K562 (cell line): ENCODE results near the gene C11orf86. TPM values are rescaled to one million over a fixed set of nuclear protein-coding genes. Genes with fewer than 3 reads are reported as not detected.

Experiments
- ATAC-seq: fragments of 200-7000 bp; cut with Tn5 transposase; 3 replicates; pipeline ENCODE4 v1.9.1; 2020; ENCODE audit warnings: moderate library complexity
- BruUV-seq: library from RNA; stranded (reverse); fragments of 400-500 nt; replicated peaks from 2 replicates; lab custom pipeline; 2021; lab: Mats Ljungman, UMichigan
- CTCF ChIA-PET: fragments of 300-600 bp; formaldehyde crosslinking; extraction: SDS; loops from one replicate; lab custom pipeline; 2021; ENCODE audit warnings: low intra/inter-chr PET ratio; lab: Yijun Ruan, JAX
- POLR2A ChIA-PET: fragments of 300-600, 350-650 bp; sonication (Branson Sonifier 250); formaldehyde crosslinking; extraction: SDS; loops from one replicate; lab custom pipeline; 2021; ENCODE audit warnings: antibody characterized with exemption, inconsistent platforms; lab: Yijun Ruan, JAX
- DNase-seq, 4 experiments: peaks; one replicate each; pipeline versions ENCODE4 v3.0.0 to v3.0.0-alpha.2; 2011 to 2018; ENCODE audit warnings: low spot score in 3 of 4, mixed read lengths in 3 of 4; ENCODE audit errors: extremely low read depth in 1 of 4
- FAIRE-seq: peaks from 2 replicates; lab custom pipeline; 2011; peaks lifted over from hg19 to GRCh38; lab: Jason Lieb, UNC
- H2AFZ ChIP-seq: 2 replicates; pipeline ENCODE4 v1.6.0; 2011; ENCODE audit warnings: low read depth, low read length, control low read depth, inconsistent platforms
- H3K27ac ChIP-seq: fragments of 200-600 bp; 3 replicates; pipeline ENCODE4 v1.8.0; 2011; ENCODE audit warnings: low read depth, mild to moderate bottlenecking, control low read depth, inconsistent platforms, low read length, moderate library complexity, mixed read lengths; ENCODE audit errors: extremely low read depth
- H3K27me3 ChIP-seq, 2 experiments: fragments of 300-600 bp in 1 of 2; 2 replicates in 1 of 2; 3 replicates in 1 of 2; pipeline versions ENCODE4 v1.6.0 to v1.8.0; 2011; ENCODE audit warnings: inconsistent platforms in 2 of 2, low read length in 2 of 2, mild to moderate bottlenecking in 1 of 2, mixed read lengths in 1 of 2, moderate library complexity in 1 of 2; ENCODE audit not compliant: control insufficient read depth in 2 of 2, insufficient read depth in 2 of 2
- H3K36me3 ChIP-seq: fragments of 300-600 bp; 3 replicates; pipeline ENCODE4 v1.8.0; 2011; ENCODE audit warnings: mild to moderate bottlenecking, low read length, inconsistent platforms; ENCODE audit not compliant: control insufficient read depth, insufficient read depth
- H3K4me1 ChIP-seq, 2 experiments: fragments of 200-600 bp in 1 of 2; replicated peaks in 1 of 2; 2 replicates in 1 of 2; 3 replicates in 1 of 2; pipeline versions ENCODE4 v1.5.1 to v1.8.0; 2011; ENCODE audit warnings: inconsistent platforms in 2 of 2, low read length in 2 of 2, mild to moderate bottlenecking in 1 of 2, mixed read lengths in 1 of 2, moderate library complexity in 1 of 2; ENCODE audit not compliant: control insufficient read depth in 2 of 2, insufficient read depth in 2 of 2
- H3K4me2 ChIP-seq: 2 replicates; pipeline ENCODE4 v1.6.1; 2011; ENCODE audit warnings: low read length, control low read depth, inconsistent platforms, mixed read lengths; ENCODE audit not compliant: insufficient read depth
- H3K4me3 ChIP-seq: fragments of 200-600 bp; sonication (generic), shearing (Covaris generic); 2 replicates; pipeline ENCODE4 v1.5.1; 2016; ENCODE audit warnings: control low read depth, inconsistent platforms
- H3K79me2 ChIP-seq: fragments of 200-600 bp; 3 replicates; pipeline ENCODE4 v1.8.0; 2011; ENCODE audit warnings: low read length, inconsistent platforms; ENCODE audit not compliant: control insufficient read depth, insufficient read depth
- H3K9ac ChIP-seq, 2 experiments: 2 replicates each; pipeline versions ENCODE4 v1.6.0 to v1.6.1; 2011; ENCODE audit warnings: low read depth in 2 of 2, low read length in 2 of 2, control low read depth in 1 of 2, inconsistent platforms in 1 of 2, mild to moderate bottlenecking in 1 of 2, mixed read lengths in 1 of 2; ENCODE audit not compliant: insufficient read depth in 1 of 2
- H3K9me1 ChIP-seq: one replicate; pipeline ENCODE4 v1.6.0; 2011; ENCODE audit warnings: inconsistent platforms, mild to moderate bottlenecking, low read length, moderate library complexity; ENCODE audit not compliant: control insufficient read depth, insufficient read depth
- H3K9me3 ChIP-seq: replicated peaks from 2 replicates; pipeline ENCODE4 v1.5.1; 2011; ENCODE audit warnings: low read depth, low read length, inconsistent platforms; ENCODE audit not compliant: control insufficient read depth, insufficient read depth
- H4K20me1 ChIP-seq: replicated peaks from 2 replicates; pipeline ENCODE4 v1.6.1; 2011; ENCODE audit warnings: low read length, inconsistent platforms, mixed read lengths; ENCODE audit not compliant: control insufficient read depth, insufficient read depth
- CHD4 ChIP-seq: fragments of 200-600 bp; sonication (generic); IDR thresholded peaks from 3 replicates; pipeline ENCODE4 v1.6.1; 2012; ENCODE audit warnings: low read depth, mild to moderate bottlenecking, mixed read lengths, low read length, inconsistent platforms; ENCODE audit not compliant: insufficient read depth, insufficient replicate concordance, poor library complexity, severe bottlenecking
- EHMT2 ChIP-seq: fragments of 450-650 bp; IDR thresholded peaks from 2 replicates; pipeline ENCODE4 v1.6.1; 2018; ENCODE audit warnings: antibody characterized with exemption
- FOS ChIP-seq: IDR thresholded peaks from 3 replicates; pipeline ENCODE4 v1.6.1; 2011; ENCODE audit not compliant: insufficient read length; ENCODE audit errors: extremely low read depth
- FOSL1 ChIP-seq: fragments of 200-800 bp; sonication (Bioruptor generic); conservative IDR thresholded peaks from 2 replicates; pipeline ENCODE4 v1.6.1; 2016; ENCODE audit warnings: missing genetic modification characterization, missing compliant biosample characterization
- HMG20B ChIP-seq: fragments of 250-450 bp; sonication (Bioruptor Pico); IDR thresholded peaks from 2 replicates; pipeline ENCODE4 v1.5.0; 2021; ENCODE audit warnings: mild to moderate bottlenecking
- HMGN3 ChIP-seq: IDR thresholded peaks from 2 replicates; pipeline ENCODE4 v1.6.1; 2011; ENCODE audit warnings: borderline replicate concordance, low read depth, mild to moderate bottlenecking, mixed read lengths, low read length; ENCODE audit not compliant: insufficient read length; ENCODE audit errors: extremely low read depth
- KDM4B ChIP-seq, 2 experiments: fragments of 450-650 bp in 1 of 2; sonication (generic) in 1 of 2; IDR thresholded peaks; 2 replicates each; pipeline ENCODE4 v1.6.1; 2016 to 2017; ENCODE audit warnings: borderline replicate concordance in 2 of 2, antibody characterized with exemption in 1 of 2, low read depth in 1 of 2, mild to moderate bottlenecking in 1 of 2
- MYBL2 ChIP-seq, 2 experiments: fragments of 450-650 bp in 1 of 2; sonication (generic) in 1 of 2; formaldehyde crosslinking in 1 of 2; IDR thresholded peaks; 2 replicates each; pipeline versions ENCODE4 v1.6.1 to v1.8.1; 2017 to 2022; ENCODE audit warnings: borderline replicate concordance in 1 of 2, inconsistent platforms in 1 of 2, low read depth in 1 of 2, mild to moderate bottlenecking in 1 of 2, missing genetic modification reagents in 1 of 2, moderate library complexity in 1 of 2
- RB1 ChIP-seq: fragments of 450-650 bp; IDR thresholded peaks from 2 replicates; pipeline ENCODE4 v1.6.1; 2017; ENCODE audit warnings: low read depth, mild to moderate bottlenecking
- RHOXF2B ChIP-seq: fragments of 250-450 bp; sonication (Bioruptor Pico); conservative IDR thresholded peaks from 2 replicates; pipeline ENCODE4 v1.5.1; 2021
- SNIP1 ChIP-seq: fragments of 450-650 bp; IDR thresholded peaks from 2 replicates; pipeline ENCODE4 v1.7.1; 2017; ENCODE audit warnings: low read depth, mild to moderate bottlenecking
- UBTF ChIP-seq, 2 experiments: IDR thresholded peaks; 2 replicates each; pipeline ENCODE4 v1.6.1; 2012; ENCODE audit warnings: improper control_type of control experiment in 2 of 2, low read depth in 2 of 2, low read length in 2 of 2, borderline replicate concordance in 1 of 2
- USF2 ChIP-seq: sonication (generic); formaldehyde crosslinking; IDR thresholded peaks from 2 replicates; pipeline ENCODE4 v1.5.0; 2020; ENCODE audit warnings: missing genetic modification reagents
- ZNF277 ChIP-seq: fragments of 250-450 bp; sonication (Bioruptor Pico); IDR thresholded peaks from 2 replicates; pipeline ENCODE4 v1.8.0; 2022; ENCODE audit warnings: inconsistent platforms, mild to moderate bottlenecking, moderate library complexity, borderline replicate concordance
- ZNF3 ChIP-seq: fragments of 250-450 bp; sonication (Bioruptor Pico); IDR thresholded peaks from 2 replicates; pipeline ENCODE4 v1.5.0; 2021; ENCODE audit warnings: mild to moderate bottlenecking, moderate library complexity
- WGBS: fragments of 100-300 bp; shearing (Covaris generic); methylation state at CpG from one replicate; pipeline ENCODE4 v1.1.6; 2016; ENCODE audit warnings: low coverage, mixed read lengths; ENCODE audit not compliant: insufficient coverage; ENCODE audit errors: missing lambda C conversion rate; 5-methylcytosine and 5-hydroxymethylcytosine counted together
- in situ Hi-C: fragments of 300-500 bp; cut with MboI; formaldehyde crosslinking; loops from 4 replicates; pipeline ENCODE4 v1.15.0; 2018; ENCODE audit warnings: inconsistent platforms, mixed read lengths
- intact Hi-C: fragments of 100-400 bp; cut with micrococcal nuclease; formaldehyde crosslinking; loops from 2 replicates; pipeline ENCODE4 v1.14.2; 2022
- polyA plus RNA-seq, 8 experiments: library from polyadenylated mRNA; depleted of rRNA in 4 of 8; stranded (reverse) in 5 of 8; unstranded in 3 of 8; fragments of >200 nt; fragmentation: Nextera tagmentation in 2 of 8; fragmentation: Illumina TruSeq in 1 of 8; extraction: Ambion mirVana in 2 of 8; extraction: Trizol in 1 of 8; gene quantifications; 2 replicates each; pipeline versions ENCODE4 v1.2.1 to v1.2.3, GENCODE V29; 2011 to 2014; ENCODE audit warnings: inconsistent platforms in 1 of 8, missing spikeins in 1 of 8
- total RNA-seq, 7 experiments: library from RNA; depleted of rRNA in 6 of 7; stranded (reverse); fragments of >200 nt in 6 of 7; fragmentation: Illumina TruSeq in 2 of 7; extraction: Trizol in 2 of 7; gene quantifications; 2 replicates each; pipeline versions ENCODE4 v1.2.1 to v1.2.3, GENCODE V29; 2011 to 2021; ENCODE audit warnings: low replicate concordance in 1 of 7

The C11orf86 gene
- total and polyA plus RNA-seq, 9 of the 15 experiments (the other 6 are each of a cell fraction or from before 2014, with no cell fraction given), result not detected

GRCh38 chr11:66958232-66958955 is 16.7 kb upstream of the C11orf86 start, which contains the start of gene PC (continued):
- peak; percentile 42 to 61; a peak in 2 of 4 replicates for TF ChIP-seq UBTF (IDR thresholded peaks at IDR 0.05; ENCODE audit: borderline replicate concordance in 1 of 2, low read depth in 2 of 2, low read length in 2 of 2)
- TF ChIP-seq USF2 (CRISPR knock-in tag), result peak; percentile 98
- TF ChIP-seq ZNF3 (CRISPR knock-in tag), result no peak

- ChIA-PET POLR2A (interaction anchor here (0.5 to 1.8 kb wide), 6 partner anchors 9 to 542 kb away, joined by 3 to 9 read pairs (median 3); no protein-coding TSS in a partner anchor), CTCF (no interaction called here)
- ATAC-seq (no peak), DNase-seq (no peak), FAIRE-seq (no peak)
- no TSS peak for BruUV-seq
- H3K4me3 ChIP-seq, result peak overlapping the region; percentile 20; the same call in 1 of the 2 replicates
- H3K9me1 ChIP-seq, result no peaks in the 10 kb centered on the region
- peak overlapping the region; percentile 70 for H3K27ac ChIP-seq
- H3K27me3 ChIP-seq, result no peaks in the 10 kb centered on the region
- WGBS, result 21% methylated on average over 10 of the region's 10 CpGs
- peaks cover 9 to 19% of the 10 kb centered on the region in 2 experiments for H3K4me1 ChIP-seq
- peaks cover 3% of the 10 kb centered on the region; the same call in 1 of the 3 replicates for H3K79me2 ChIP-seq
- in situ Hi-C loops, result no loop called here
- intact Hi-C loops, result loop anchor here (5.0 kb wide), 1 partner anchor 67 kb away; no protein-coding TSS in a partner anchor
- no peaks in the 10 kb centered on the region; the same call in 1 of the 2 replicates for H4K20me1 ChIP-seq
- H3K36me3 ChIP-seq, result peaks cover 8% of the 10 kb centered on the region; the same call in 2 of the 3 replicates
- peak overlapping the region; percentile 91 for H3K4me2 ChIP-seq
- H3K9ac ChIP-seq, result peak overlapping the region; percentile 62 to 86; a peak in 3 of 4 replicates
- peak overlapping the region; percentile 97 for H2AFZ ChIP-seq
- no peaks in the 10 kb centered on the region for H3K9me3 ChIP-seq
- TF ChIP-seq CHD4 (no peak), FOS (no peak), RB1 (no peak), KDM4B (IDR thresholded peaks at IDR 0.05; ENCODE audit: borderline replicate concordance in 2 of 2, low read depth in 1 of 2) (no peak), HMG20B (no peak), HMGN3 (no peak), RHOXF2B (CRISPR knock-in tag) (no peak), EHMT2 (no peak), ZNF277 (CRISPR knock-in tag) (no peak), MYBL2 (IDR thresholded peaks at IDR 0.05; ENCODE audit: low read depth) (no peak), MYBL2 (CRISPR knock-in tag; IDR thresholded peaks at IDR 0.05; ENCODE audit: borderline replicate concordance) (no peak), SNIP1 (no peak), FOSL1 (tag) (no peak)
These were observed 16.2 kb upstream of the C11orf86 start for GRCh38 chr11:66958956-66959274.
